SK-N-SH (cell line): ENCODE results near the gene CHERP. TPM values are rescaled to one million over a fixed set of nuclear protein-coding genes. Genes with fewer than 3 reads are reported as not detected.

Experiments
- CTCF ChIA-PET: fragments of 300-600, 350-600 bp; formaldehyde crosslinking; extraction: SDS; loops from one replicate; lab custom pipeline; 2021; lab: Yijun Ruan, JAX
- POLR2A ChIA-PET: fragments of 350-600 bp; sonication (Branson Sonifier 250); formaldehyde crosslinking; extraction: SDS; loops from one replicate; lab custom pipeline; 2020; ENCODE audit warnings: antibody characterized with exemption, inconsistent platforms; lab: Yijun Ruan, JAX
- DNase-seq: peaks from one replicate; pipeline ENCODE4 v3.0.0; 2012
- H2AFZ ChIP-seq: fragments of 200-600 bp; sonication (generic); 2 replicates; pipeline ENCODE4 v1.8.1; 2016; ENCODE audit warnings: antibody characterized with exemption, mild to moderate bottlenecking, low read depth
- H3F3A ChIP-seq: fragments of 200-600 bp; sonication (generic); replicated peaks from 2 replicates; pipeline ENCODE3; 2016; ENCODE audit warnings: antibody characterized with exemption, mild to moderate bottlenecking; ENCODE audit not compliant: insufficient read depth
- H3K27ac ChIP-seq, 2 experiments: fragments of 200-500 bp in 1 of 2; fragments of 200-600 bp in 1 of 2; sonication (Bioruptor generic) in 1 of 2; sonication (generic), shearing (Covaris generic) in 1 of 2; 2 replicates each; pipeline versions ENCODE4 v1.5.1 to v1.6.1; 2014 to 2016; ENCODE audit warnings: low read depth in 2 of 2, inconsistent platforms in 1 of 2, low read length in 1 of 2, mild to moderate bottlenecking in 1 of 2, mixed read lengths in 1 of 2
- H3K27me3 ChIP-seq: fragments of 200-600 bp; sonication (generic), shearing (Covaris generic); 2 replicates; pipeline ENCODE4 v1.6.1; 2016; ENCODE audit warnings: mixed run types; ENCODE audit not compliant: insufficient read depth
- H3K36me3 ChIP-seq, 2 experiments: fragments of 200-500 bp in 1 of 2; fragments of 200-600 bp in 1 of 2; sonication (Bioruptor generic) in 1 of 2; sonication (generic) in 1 of 2; replicated peaks in 1 of 2; 2 replicates each; pipeline versions ENCODE3 to v1.5.1; 2014 to 2016; ENCODE audit warnings: low read length in 1 of 2, mild to moderate bottlenecking in 1 of 2; ENCODE audit not compliant: insufficient read depth in 2 of 2, control insufficient read depth in 1 of 2
- H3K4me1 ChIP-seq, 2 experiments: fragments of 200-500 bp in 1 of 2; fragments of 200-600 bp in 1 of 2; sonication (Bioruptor generic) in 1 of 2; sonication (generic), shearing (Covaris generic) in 1 of 2; 2 replicates each; pipeline versions ENCODE4 v1.5.1 to v1.6.1; 2014 to 2016; ENCODE audit warnings: low read depth in 1 of 2, low read length in 1 of 2, mixed run types in 1 of 2; ENCODE audit not compliant: insufficient read depth in 2 of 2, control insufficient read depth in 1 of 2
- H3K4me2 ChIP-seq: fragments of 200-600 bp; sonication (generic), shearing (Covaris generic); 2 replicates; pipeline ENCODE4 v1.6.1; 2017; ENCODE audit warnings: mixed run types
- H3K4me3 ChIP-seq, 2 experiments: fragments of 200-500 bp in 1 of 2; fragments of 200-600 bp in 1 of 2; sonication (Bioruptor generic) in 1 of 2; sonication (generic), shearing (Covaris generic) in 1 of 2; 2 replicates each; pipeline versions ENCODE4 v1.5.1 to v1.8.1; 2014 to 2016; ENCODE audit warnings: low read depth in 2 of 2, inconsistent platforms in 1 of 2, low read length in 1 of 2, mild to moderate bottlenecking in 1 of 2, mixed read lengths in 1 of 2, moderate library complexity in 1 of 2
- H3K79me2 ChIP-seq: fragments of 200-600 bp; sonication (generic); 2 replicates; pipeline ENCODE4 v1.8.1; 2017; ENCODE audit warnings: mild to moderate bottlenecking; ENCODE audit not compliant: insufficient read depth
- H3K9ac ChIP-seq: fragments of 200-600 bp; sonication (generic); 2 replicates; pipeline ENCODE4 v1.6.1; 2017; ENCODE audit warnings: mixed run types
- H3K9me2 ChIP-seq: fragments of 200-600 bp; sonication (generic); 2 replicates; pipeline ENCODE4 v1.6.1; 2017; ENCODE audit warnings: mixed run types
- H3K9me3 ChIP-seq: fragments of 200-600 bp; sonication (generic); 2 replicates; pipeline ENCODE4 v1.6.1; 2017; ENCODE audit warnings: mixed run types, mild to moderate bottlenecking, moderate library complexity
- H4K20me1 ChIP-seq: fragments of 200-600 bp; sonication (generic); 2 replicates; pipeline ENCODE4 v1.6.1; 2017; ENCODE audit warnings: mild to moderate bottlenecking, mixed run types; ENCODE audit not compliant: insufficient read depth
- EP300 ChIP-seq, 2 experiments: IDR thresholded peaks; 2 replicates each; pipeline versions ENCODE4 v1.4.0 to v1.6.1; 2012; ENCODE audit warnings: borderline replicate concordance in 1 of 2, low read depth in 1 of 2, low read length in 1 of 2
- FOXJ3 ChIP-seq: sonication (generic); formaldehyde crosslinking; IDR thresholded peaks from 2 replicates; pipeline ENCODE4 v1.5.1; 2020; ENCODE audit warnings: mild to moderate bottlenecking, missing genetic modification reagents
- GABPA ChIP-seq: IDR thresholded peaks from 2 replicates; pipeline ENCODE4 v1.4.0; 2012; ENCODE audit warnings: low read depth, mild to moderate bottlenecking
- GATA2 ChIP-seq: sonication (generic); formaldehyde crosslinking; IDR thresholded peaks from 2 replicates; pipeline ENCODE4 v1.5.0; 2020; ENCODE audit warnings: mild to moderate bottlenecking, missing genetic modification reagents
- IRF3 ChIP-seq: fragments of 150-350 bp; IDR thresholded peaks from 2 replicates; pipeline ENCODE4 v1.6.1; 2016; ENCODE audit warnings: mild to moderate bottlenecking, low read depth, low read length
- MAX ChIP-seq: IDR thresholded peaks from 2 replicates; pipeline ENCODE4 v1.4.0; 2012; ENCODE audit warnings: low read depth
- MEF2A ChIP-seq: IDR thresholded peaks from 2 replicates; pipeline ENCODE4 v1.4.0; 2012; ENCODE audit warnings: low read depth, borderline replicate concordance
- MXI1 ChIP-seq: IDR thresholded peaks from 2 replicates; pipeline ENCODE4 v1.6.1; 2012; ENCODE audit warnings: mild to moderate bottlenecking, low read depth, low read length, improper control_type of control experiment
- NFIC ChIP-seq: IDR thresholded peaks from 2 replicates; pipeline ENCODE4 v1.4.0; 2012; ENCODE audit warnings: borderline replicate concordance
- NRF1 ChIP-seq: IDR thresholded peaks from 2 replicates; pipeline ENCODE4 v1.6.1; 2012; ENCODE audit warnings: low read depth, mild to moderate bottlenecking, low read length
- RFX5 ChIP-seq: IDR thresholded peaks from 2 replicates; pipeline ENCODE4 v1.6.1; 2012; ENCODE audit warnings: mild to moderate bottlenecking, improper control_type of control experiment, low read length
- RXRA ChIP-seq: IDR thresholded peaks from 2 replicates; pipeline ENCODE4 v1.4.0; 2012; ENCODE audit warnings: low read depth, mild to moderate bottlenecking, borderline replicate concordance
- SIN3A ChIP-seq: IDR thresholded peaks from 2 replicates; pipeline ENCODE4 v1.6.1; 2012; ENCODE audit warnings: low read depth, mild to moderate bottlenecking, low read length, moderate library complexity, borderline replicate concordance
- TAF1 ChIP-seq: IDR thresholded peaks from 2 replicates; pipeline ENCODE4 v1.6.1; 2012; ENCODE audit warnings: low read depth, mild to moderate bottlenecking, low read length, moderate library complexity, borderline replicate concordance
- TEAD4 ChIP-seq: IDR thresholded peaks from 2 replicates; pipeline ENCODE4 v1.4.0; 2012; ENCODE audit warnings: mild to moderate bottlenecking, borderline replicate concordance; ENCODE audit not compliant: insufficient read depth
- USF2 ChIP-seq: fragments of 150-350 bp; IDR thresholded peaks from 2 replicates; pipeline ENCODE4 v1.6.1; 2017; ENCODE audit warnings: antibody characterized with exemption, low read length, low read depth, borderline replicate concordance
- YY1 ChIP-seq: IDR thresholded peaks from 2 replicates; pipeline ENCODE4 v1.4.0; 2012; ENCODE audit warnings: low read depth, mild to moderate bottlenecking
- ZBTB33 ChIP-seq: IDR thresholded peaks from 2 replicates; pipeline ENCODE4 v1.4.0; 2012; ENCODE audit warnings: low read depth, borderline replicate concordance
- WGBS: methylation state at CpG from one replicate; pipeline ENCODE4 v1.1.6; 2017; ENCODE audit warnings: low lambda C conversion rate; 5-methylcytosine and 5-hydroxymethylcytosine counted together
- polyA plus RNA-seq, 3 experiments: library from polyadenylated mRNA; depleted of rRNA; stranded (reverse); fragments of >200 nt; gene quantifications; 2 replicates each; pipeline ENCODE4 v1.2.3, GENCODE V29; 2012

CHERP gene
- polyA plus RNA-seq, 1 of the 3 experiments (the other 2 are of a cell fraction), result 16.8 TPM

- no peaks in the 10 kb centered on the region for H3K9me2 ChIP-seq
- no peaks in the 10 kb centered on the region for H3K9me3 ChIP-seq
- H4K20me1 ChIP-seq, result no peaks in the 10 kb centered on the region
- peaks cover 6% of the 10 kb centered on the region for H3K79me2 ChIP-seq
- no peak overlapping the region for H3K4me2 ChIP-seq
- peaks cover 0 to 12% of the 10 kb centered on the region in 2 experiments for H3K36me3 ChIP-seq
- no peaks in the 10 kb centered on the region for H3K27me3 ChIP-seq
- H2AFZ ChIP-seq, result no peak overlapping the region
- ChIA-PET POLR2A (interaction anchor here (1.2 kb wide), 1 partner anchor 12 kb away, joined by 4 read pairs; no protein-coding TSS in a partner anchor), CTCF (interaction anchor here (1.5 kb wide), 1 partner anchor 62 kb away, joined by 6 read pairs; no protein-coding TSS in a partner anchor)
- H3K4me1 ChIP-seq, result no peaks in the 10 kb centered on the region
- DNase-seq, result no peak
- no peak overlapping the region for H3K9ac ChIP-seq
- no peak overlapping the region for H3K27ac ChIP-seq
- H3K4me3 ChIP-seq, result no peak overlapping the region
- 96% methylated on average over 3 of the region's 3 CpGs for WGBS
- H3F3A ChIP-seq, result no peaks in the 10 kb centered on the region
- TF ChIP-seq TAF1 (no peak), NRF1 (no peak), TEAD4 (no peak), NFIC (no peak), YY1 (no peak), EP300 (IDR thresholded peaks at IDR 0.05; ENCODE audit: borderline replicate concordance in 1 of 2, low read depth in 1 of 2, low read length in 1 of 2) (no peak), MEF2A (no peak), MAX (no peak), GABPA (no peak), RXRA (no peak), IRF3 (no peak), RFX5 (no peak), FOXJ3 (CRISPR knock-in tag) (no peak), SIN3A (no peak), USF2 (no peak), GATA2 (CRISPR knock-in tag) (no peak), ZBTB33 (no peak), MXI1 (no peak)
Observed at GRCh38 chr19:16504271-16504670, 38.0 kb downstream of the CHERP start.
